GM18870 (cell line): ENCODE data around the gene ELAVL3.
"Not testable (repeated sequence)": the region's sequence is repeated elsewhere in the genome, so short reads cannot be mapped to it uniquely, and the experiment has no call there.

Experiments
- ATAC-seq: cut with Tn5 transposase; IDR thresholded peaks from one replicate; pipeline ENCODE4 v1.9.1; 2021; ENCODE audit warnings: moderate library complexity; ENCODE audit not compliant: unreplicated experiment

The ELAVL3 gene

DNA sequence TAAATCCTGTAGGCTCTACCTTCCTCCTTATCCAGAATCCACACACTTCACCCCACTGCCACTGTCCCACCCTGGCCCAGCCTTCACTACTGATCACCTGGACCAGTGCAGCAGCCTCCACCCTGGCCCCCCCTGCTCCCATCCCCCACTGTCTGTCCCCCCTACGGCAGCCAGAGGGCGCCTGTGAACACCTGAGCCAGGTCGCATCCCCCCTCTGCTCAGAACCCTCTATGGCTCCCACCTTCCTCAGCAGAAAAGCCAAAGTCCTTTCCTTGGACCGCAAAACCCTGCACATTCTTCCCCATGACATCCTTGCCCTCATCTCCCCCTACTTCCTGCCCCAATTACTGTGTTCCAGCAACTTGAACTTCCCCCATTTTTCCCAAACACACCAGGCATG lies 20.6 kb downstream of the ELAVL3 start:
- no peak for ATAC-seq

DNA sequence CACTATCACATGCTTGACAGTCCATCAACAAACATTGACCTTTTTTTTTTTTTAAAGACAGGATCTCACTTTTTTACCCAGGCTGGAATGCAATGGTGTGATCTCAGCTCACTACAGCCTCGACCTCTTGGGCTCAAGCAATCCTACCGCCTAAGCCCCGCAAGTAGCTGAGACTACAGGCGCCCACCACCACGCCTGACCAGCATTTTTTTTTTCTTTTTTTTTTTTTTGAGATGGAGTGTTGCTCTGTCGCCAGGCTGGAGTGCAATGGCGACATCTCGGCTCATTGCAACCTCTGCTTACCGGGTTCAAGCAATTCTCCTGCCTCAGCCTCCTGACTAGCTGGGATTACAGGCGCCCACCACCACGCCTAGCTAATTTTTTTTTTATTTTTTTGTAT lies 21.9 kb downstream of the ELAVL3 start:
- not testable (repeated sequence) for ATAC-seq

DNA sequence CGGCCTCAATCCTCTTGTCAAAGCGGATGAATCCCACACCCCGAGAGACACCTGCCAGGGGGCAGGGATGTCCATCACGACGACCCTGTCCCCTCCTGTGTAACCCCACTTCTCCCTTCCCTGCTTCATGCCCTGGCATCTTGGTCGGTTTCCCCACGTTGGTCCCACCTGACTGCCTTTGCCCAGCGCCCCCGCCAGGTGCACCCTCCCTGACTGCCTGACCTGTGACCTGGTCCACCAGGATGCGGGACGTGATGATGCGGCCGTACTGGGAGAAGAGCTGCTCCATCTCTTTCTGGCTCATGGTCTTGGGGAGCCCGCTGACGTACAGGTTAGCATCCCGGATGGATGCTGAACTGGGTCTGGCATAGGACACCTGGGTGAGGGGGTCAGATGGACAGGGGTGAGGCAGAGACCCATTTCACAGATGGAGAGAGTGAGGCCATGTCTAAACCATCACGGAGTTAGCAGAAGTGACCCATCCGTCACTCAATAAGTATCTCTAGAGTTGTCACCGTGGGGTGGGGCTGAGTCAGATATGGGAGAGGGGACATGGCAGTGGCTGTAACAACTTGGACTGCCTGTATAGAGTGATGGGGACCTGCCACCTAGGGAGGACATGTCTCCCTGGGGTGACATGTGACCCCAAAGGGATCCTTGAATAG lies 22.5 kb downstream of the ELAVL3 start:
- no peak for ATAC-seq

DNA sequence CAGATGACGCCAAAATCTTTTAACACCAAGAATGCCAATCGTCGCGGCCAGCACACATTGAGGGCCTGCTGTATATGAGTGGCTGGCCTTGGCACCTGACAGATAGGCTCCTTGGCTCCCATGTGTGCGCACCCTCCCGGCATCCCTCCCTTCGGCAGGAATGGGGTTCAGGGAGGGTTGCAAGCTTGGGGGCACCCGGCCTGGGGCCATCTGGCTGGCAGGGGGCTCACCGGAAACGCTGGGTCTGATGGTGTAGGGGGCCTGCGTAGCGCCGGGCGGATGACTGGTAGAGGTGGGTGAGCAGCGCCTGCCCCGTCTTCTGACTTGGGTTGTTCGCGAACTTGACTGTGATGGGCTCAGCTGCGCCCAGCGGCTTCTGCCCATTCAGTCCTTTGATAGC lies 23.0 kb downstream of the ELAVL3 start:
- no peak for ATAC-seq

DNA sequence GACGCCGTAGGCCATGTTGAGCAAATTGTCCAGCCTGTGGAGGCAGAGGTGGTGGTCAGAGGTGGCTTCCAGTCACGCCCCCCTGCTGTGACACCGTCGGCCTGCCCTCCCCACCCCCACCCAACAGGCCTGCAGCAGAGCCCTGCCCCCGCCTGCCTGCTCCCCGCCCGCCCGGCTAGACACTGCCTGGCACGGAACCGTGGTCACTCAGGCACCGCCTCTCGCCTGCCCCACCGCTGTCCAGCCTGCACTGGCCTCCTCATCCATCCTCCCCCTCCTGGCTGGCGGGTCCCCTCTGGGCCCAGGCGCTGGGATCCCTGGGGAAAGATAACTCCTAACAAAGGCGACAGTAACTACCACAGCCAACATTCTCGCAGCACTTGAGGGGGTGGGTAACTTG lies 23.7 kb downstream of the ELAVL3 start:
- ATAC-seq = no peak

DNA sequence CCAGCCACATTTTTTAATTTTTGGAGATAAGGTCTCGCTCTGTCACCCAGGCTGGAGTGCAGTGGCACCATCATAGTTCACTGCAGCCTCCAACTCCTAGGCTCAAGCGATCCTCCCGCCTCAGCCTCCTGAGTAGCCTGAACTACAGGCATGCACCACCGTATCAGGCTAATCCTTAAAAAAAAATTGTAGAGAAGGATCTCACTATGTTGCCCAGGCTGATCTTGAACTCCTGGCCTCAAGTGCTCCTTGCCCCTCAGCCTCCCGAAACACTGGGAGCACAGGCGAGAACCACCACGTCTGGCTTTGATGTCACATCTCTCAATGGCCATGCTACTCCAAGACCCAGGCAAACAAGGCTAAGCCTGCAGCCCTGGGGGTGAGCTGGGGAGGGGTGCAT lies 24.2 kb downstream of the ELAVL3 start:
- ATAC-seq = no peak

DNA sequence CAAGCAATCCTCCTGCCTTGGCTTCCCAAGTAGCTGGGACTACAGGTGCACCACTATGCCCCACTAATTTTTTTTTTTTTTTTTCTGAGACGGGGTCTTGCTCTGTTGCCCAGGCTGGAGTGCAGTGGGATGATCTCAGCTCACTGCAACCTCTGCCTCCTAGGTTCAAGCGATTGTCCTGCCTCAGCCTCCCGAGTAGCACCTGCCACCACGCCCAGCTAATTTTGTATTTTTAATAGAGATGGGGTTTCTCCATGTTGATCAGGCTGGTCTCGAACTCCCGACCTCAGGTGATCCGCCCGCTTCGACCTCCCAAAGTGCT lies 25.7 kb downstream of the ELAVL3 start:
- not testable (repeated sequence) for ATAC-seq

DNA sequence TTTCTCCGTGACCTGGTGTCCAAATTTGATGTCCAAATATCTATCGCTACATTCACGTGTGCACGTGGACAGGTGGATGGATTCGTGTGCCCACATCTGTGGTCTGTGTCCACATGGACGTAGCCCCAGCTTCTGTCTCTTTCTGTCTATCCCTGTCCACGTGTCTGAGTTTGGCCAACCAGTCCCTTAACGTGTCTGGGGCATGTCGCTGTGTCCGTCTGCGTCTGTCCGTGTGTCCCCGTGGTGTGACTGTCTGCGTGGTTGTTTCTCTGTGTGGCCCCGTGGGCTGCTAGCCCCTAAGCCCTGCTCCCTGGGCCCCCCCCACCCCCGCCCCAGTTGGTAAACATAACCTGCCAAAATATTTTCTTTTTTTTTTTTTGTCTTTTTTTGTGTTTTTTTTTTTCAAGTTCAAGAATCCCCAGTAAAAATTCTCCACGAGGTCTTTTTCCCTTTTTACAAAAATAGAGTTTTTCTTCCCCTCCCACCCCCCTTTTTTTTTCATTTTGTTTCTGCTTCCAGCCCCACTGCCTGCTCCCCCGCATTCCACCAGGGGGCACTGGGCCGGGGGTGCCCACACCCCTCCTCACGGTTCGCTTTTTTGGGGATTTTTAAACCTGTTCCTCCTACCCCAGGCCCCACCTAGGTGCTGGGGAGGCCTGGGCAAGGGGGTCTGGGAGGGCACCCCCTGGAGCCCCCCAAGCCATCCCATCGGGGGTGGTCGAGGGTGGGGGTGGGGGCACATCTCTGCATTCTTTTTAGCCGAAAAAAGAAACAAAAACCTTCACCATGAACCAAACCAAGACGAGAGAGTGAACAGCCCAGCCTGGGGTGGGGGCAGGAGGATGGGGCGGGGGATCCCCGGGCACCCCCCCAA lies 27.1 kb downstream of the ELAVL3 start:
- ATAC-seq = no peak

DNA sequence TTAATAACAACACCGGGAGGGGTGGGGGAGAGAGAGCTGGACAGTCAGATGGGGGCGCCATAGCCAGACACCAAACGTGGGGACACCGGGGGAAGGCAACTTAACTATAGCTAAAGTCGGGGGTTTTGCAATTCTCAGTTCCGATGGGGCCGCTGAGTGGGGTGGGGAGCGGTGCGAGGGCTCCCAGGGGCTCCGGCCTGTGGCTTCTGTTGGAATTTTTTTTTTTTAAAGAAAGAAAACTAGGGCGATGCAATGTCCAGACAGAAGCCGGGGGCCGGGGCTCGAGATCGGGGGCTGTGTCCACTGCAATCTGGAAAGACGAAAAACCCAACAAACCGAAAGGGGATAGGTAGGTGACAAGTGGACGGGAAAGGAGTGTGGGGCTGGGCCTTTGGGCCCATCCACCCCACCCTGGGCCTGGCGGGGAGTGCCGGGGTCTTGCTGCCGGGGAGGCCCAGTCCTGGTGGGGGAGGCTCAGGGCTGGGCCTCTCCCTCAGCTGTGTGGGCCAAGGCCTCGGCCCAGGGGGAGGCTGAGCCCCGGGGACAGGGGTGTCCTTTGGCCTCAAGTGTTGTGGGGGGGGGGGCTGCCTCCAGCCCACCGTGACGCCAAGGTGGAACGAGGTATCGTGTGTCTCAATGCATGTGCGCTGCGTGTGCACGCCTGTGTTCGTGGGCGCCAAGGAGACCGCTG lies 28.1 kb downstream of the ELAVL3 start:
- ATAC-seq = no peak

DNA sequence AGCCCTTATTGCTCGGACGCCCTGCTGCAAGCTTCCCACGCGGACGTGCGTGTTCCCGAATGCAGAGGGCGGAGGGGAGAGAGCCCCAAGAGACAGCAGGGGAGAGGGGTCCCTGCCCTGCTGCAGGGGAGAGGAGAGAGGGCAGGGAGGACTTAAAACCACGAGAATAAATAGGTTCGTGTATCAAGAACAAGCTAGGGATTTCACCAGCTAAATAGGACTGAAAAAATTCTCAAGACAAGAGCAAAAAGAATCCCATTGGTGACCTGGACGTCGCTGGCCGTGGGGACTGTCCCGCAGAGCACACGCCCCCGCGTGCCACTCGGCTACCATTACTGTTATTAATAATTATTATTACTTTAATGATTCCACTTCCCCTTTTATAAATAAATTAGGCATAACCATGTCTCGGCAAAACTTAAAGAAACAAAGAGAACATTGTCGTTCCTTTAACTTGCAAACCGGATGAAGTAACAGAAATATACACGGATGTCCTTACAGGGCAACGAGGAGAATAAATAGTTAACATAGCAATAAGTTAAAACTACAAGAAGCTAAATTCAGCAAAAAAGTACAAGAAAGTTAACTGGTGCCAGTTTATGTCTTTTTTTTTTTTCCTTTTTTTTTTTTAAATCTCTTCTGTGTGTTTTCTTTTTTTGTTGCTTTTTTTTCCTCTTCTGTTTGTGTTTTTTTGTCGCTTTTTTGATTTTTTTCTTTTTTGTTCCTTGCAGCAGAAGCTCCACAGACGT lies 28.8 kb downstream of the ELAVL3 start:
- ATAC-seq = no peak

DNA sequence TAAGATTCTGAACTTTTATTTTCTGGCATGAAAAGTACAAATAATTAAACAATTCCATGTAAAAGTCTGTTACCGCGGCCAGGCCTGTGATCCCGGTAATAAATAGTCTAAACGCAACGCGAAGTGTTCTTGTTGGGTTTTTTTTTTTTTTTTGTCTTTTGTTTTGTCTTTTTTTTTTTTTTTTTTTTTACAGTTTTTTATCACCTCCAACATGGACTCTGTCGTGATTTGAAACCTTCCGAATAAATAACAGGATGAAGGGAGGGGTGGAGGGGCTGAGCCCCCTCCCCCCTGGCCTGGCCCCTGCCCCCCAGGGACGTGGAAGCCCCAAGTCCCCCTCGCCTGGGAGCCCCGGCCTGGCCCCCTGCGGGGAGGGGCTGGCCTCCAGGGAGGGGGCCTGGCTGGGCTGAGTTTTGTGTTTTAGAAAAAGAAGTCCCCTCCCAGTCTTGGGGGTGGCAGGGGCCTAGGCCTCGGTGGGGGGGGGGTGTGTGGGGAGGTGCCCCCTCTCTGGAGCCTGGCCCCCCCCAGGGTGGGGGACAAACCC lies 29.4 kb downstream of the ELAVL3 start:
- no peak for ATAC-seq

DNA sequence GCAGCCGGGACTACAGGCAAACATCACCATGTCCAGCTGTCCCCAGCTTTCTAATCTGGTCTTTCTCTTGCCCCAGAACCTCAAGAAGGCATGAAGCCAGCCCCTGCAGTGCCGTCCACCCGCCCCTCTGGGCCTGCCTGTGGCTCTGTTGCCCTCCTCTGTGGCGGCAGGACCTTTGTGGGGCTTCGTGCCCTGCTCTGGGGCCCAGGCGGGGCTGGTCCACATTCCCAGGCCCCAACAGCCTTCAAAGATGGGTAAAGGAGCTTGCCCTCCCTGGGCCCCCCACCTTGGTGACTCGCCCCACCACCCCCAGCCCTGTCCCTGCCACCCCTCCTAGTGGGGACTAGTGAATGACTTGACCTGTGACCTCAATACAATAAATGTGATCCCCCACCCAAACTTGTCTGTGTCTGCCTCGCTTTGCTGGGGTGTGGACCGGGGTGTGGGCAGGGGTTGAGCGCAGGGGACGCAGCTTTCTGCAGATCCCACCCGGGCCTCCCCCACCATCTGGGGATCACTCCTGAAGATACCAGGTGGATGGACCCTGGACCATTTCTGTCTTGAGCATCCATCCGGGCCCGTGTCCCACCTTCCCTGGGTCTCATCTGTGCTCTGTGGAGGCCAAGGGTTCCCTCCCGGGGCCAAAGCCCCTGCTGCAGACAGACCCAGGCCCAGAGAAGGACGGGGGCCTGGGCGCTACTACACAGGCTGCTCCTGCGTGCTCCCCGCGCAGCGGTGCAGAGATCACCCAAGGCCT lies 30.1 kb downstream of the ELAVL3 start:
- ATAC-seq = no peak

DNA sequence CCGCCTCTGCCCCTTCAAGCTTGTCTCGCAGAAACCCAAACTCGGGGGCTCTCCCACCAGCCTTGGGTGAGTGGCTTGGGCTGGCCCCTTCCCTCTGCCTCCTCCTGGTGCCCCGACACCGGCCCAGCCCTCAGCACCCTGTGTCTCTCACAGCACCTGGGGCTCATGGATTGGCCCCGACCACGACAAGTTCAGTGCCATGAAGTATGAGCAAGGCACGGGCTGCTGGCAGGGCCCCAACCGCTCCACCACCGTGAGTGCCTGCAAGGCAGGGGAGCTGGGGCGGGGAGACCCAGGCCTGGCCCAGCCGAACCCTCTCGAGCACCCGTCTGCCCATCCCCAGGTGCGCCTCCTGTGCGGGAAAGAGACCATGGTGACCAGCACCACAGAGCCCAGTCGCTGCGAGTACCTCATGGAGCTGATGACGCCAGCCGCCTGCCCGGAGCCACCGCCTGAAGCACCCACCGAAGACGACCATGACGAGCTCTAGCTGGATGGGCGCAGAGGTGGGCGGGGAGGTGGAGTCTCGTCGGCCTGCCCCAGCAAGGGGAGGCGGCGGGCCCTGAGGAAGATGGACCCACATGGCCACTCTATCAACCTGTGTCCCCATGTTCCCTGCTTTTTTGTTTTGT lies 31.8 kb downstream of the ELAVL3 start:
- no peak for ATAC-seq

DNA sequence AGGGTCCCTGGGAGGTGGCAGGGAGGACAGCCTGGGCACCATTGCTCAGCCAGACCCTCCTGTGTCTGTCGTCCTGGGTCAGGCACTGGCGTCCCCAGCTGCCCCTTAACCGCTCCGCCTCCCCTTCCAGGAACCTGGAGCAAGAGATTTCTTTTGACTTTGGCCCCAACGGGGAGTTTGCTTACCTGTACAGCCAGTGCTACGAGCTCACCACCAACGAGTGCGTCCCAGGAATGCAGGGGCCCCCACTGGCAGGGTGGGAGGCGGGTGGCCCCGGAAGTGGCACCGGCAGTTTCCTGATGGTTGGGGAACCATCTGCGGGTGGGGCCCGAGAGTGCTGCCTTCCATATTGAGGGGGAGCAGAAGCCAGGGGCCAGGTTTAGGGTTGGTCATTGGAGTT lies 32.4 kb downstream of the ELAVL3 start:
- ATAC-seq = no peak

DNA sequence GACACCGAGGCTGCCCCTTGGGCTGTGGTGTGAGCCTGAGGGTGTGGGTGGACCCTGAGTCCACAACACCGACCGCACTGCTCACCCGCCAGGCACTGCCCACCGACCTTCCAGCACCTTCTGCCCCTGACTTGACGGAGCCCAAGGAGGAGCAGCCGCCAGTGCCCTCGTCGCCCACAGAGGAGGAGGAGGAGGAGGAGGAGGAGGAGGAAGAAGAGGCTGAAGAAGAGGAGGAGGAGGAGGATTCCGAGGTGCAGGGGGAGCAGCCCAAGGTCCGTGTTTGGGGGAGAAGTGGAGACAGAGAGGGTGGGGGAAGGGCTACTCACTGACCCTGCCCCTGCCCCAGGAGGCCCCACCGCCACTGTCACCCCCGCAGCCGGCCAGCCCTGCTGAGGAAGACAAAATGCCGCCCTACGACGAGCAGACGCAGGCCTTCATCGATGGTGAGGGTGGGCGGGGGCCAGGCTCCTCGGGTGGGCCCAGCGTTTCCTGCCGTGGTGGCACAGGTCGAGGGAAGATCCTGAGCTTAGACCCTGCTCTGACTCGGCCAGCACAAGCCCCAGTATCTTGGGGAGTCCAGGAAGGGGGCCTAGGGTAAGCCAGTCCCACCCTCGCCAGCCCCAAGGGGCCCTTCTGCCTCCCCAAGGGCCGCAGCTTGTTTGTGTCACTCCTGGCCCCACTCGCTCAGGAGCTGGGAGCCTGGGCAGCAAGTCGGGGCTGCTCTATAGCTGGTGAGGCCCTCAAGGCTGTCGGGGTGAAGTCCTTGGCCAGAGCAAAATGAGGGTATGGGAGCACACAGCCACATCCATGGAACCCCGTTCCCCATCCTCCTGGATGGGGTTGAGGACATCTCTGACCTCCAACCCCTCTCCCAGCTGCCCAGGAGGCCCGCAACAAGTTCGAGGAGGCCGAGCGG lies 33.2 kb downstream of the ELAVL3 start:
- no peak for ATAC-seq

DNA sequence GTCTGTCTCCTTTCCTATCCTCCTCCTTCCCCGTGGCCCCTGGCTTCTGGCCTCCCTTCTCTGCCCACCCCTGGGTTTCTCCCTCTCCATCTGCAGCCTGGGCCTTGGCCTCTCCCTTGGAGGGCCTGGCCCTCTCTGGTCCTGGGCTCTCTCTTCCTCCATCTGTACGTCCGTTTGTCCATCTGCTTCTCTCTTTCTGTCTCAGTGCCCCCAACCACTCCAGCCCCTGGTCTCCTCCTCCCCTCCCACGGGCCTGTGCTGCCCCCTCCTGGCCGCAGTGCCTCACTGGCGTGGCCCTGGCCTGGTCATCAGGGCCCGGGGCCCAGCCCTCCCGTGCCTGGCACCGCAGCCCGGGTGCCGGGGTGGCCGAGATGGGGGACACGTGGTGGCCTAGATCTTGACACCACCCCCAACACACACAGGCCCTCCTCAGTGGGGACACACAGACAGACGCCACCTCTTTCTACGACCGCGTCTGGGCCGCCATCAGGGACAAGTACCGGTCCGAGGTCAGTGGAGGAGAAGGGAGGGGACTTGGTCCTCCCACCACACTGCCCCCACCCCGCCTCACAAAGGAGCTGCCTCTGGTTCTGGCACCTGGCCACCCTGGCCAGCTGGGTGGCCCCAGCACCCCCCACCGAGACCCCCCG lies 34.1 kb downstream of the ELAVL3 start:
- ATAC-seq = no peak

DNA sequence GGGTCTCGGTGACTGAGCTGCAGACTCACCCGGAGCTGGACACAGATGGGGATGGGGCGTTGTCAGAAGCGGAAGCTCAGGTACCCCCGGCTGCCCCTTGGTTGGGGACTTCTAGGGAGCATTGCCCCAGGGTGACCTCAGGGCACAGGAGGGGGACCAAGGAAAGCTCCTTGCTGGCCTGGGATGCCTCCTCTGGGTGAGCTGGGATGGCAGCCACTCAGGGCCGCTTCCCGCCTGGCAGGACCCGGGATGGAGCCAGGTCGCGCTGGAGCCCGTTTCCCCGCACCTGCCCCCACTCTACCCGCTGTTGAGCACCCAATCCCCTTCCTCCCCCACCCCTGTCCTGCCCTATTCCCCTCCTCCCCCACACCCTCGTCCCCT lies 34.6 kb downstream of the ELAVL3 start:
- ATAC-seq = no peak

DNA sequence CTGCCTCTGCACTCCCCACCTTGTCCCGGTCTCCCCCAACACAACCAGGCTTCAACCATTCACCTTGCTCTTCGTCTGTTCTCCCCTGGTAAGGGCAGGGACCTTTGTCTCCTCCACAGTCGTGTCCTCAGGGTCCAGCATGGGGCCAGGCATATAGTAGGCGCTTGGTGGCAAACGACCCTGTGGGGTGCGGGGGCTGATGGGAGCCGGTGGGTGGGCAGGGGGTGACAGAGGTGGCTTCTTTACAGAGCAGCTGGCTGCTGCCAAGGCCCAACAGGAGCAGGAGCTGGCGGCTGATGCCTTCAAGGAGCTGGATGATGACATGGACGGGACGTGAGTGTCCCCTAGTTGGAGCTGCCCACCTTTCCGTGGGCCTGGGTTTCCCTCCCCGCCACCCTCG lies 35.7 kb downstream of the ELAVL3 start:
- no peak for ATAC-seq
